ENCODE measurements around the gene KRT6A. TPM values are rescaled to one million over a fixed set of nuclear protein-coding genes. Genes with fewer than 3 reads are reported as not detected.

The KRT6A gene
- total RNA-seq, 1 donor from 2014 or later: 18,870 TPM

Other genes starting within 250 kb of the KRT6A start
- gene KRT86, start 218.6 kb downstream of the KRT6A start, total RNA-seq: not detected
- gene KRT81, start 201.7 kb downstream of the KRT6A start, total RNA-seq: not detected
- not detected for gene KRT83, start 171.9 kb downstream of the KRT6A start, total RNA-seq
- gene KRT85, start 125.8 kb downstream of the KRT6A start, total RNA-seq: not detected
- gene KRT84, start 107.6 kb downstream of the KRT6A start, total RNA-seq: not detected
- not detected for gene KRT82, start 86.9 kb downstream of the KRT6A start, total RNA-seq
- 0.84 TPM for gene KRT75, start 58.9 kb downstream of the KRT6A start, total RNA-seq
- gene KRT6B, start 41.1 kb downstream of the KRT6A start, total RNA-seq: 2,496 TPM
- 2,886 TPM for gene KRT6C, start 19.5 kb downstream of the KRT6A start, total RNA-seq
- 11,855 TPM for gene KRT5, start 27.1 kb upstream of the KRT6A start, total RNA-seq
- not detected for gene KRT71, start 59.9 kb upstream of the KRT6A start, total RNA-seq
- gene KRT74, start 80.6 kb upstream of the KRT6A start, total RNA-seq: 0.12 TPM
- not detected for gene KRT72, start 108.2 kb upstream of the KRT6A start, total RNA-seq
- not detected for gene KRT73, start 125.3 kb upstream of the KRT6A start, total RNA-seq
- gene KRT2, start 159.0 kb upstream of the KRT6A start, total RNA-seq: not detected
- 2.5 TPM for gene KRT1, start 187.2 kb upstream of the KRT6A start, total RNA-seq
- not detected for gene KRT77, start 210.3 kb upstream of the KRT6A start, total RNA-seq

Measured in esophagus mucosa (tissue), 1 donor.